ENCODE results near the gene SF3A1.

The SF3A1 gene

DNA sequence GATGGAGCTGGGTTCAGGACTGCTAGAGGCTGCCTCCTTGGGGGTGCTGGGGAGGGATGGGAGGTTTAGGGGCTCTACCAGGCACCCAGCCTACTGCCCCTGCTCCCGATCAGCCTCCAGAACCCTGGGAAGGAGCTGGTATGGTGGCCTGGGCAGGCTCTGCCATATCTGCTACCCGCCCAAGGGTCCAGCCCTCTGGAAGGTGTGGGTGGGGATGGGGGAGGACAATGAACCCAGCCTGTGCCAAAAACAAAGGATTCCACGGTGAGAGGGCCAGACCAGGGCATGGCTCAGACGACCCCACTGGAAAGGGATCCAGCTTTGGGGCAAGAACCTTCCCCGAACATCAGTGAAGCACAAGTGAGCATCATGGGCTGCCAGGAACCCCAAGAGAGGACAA lies 70.4 kb downstream of the SF3A1 start:
- Histone ChIP-seq H3F3A (ENCODE audit: insufficient read depth, low read length) (peaks cover 20% of the 10 kb centered on the region), H3K79me2 (ENCODE audit: low read length) (no peaks in the 10 kb centered on the region), H3K9ac (ENCODE audit: low read length) (no peak overlapping the region), H3K9me3 (replicated peaks; ENCODE audit: insufficient read depth, low read length) (no peaks in the 10 kb centered on the region), H3K4me1 (ENCODE audit: low read length) (peaks cover 17% of the 10 kb centered on the region; the same call in 1 of the 2 replicates), H4K20me1 (ENCODE audit: insufficient read depth, low read length) (no peaks in the 10 kb centered on the region), H3K4me3 (ENCODE audit: low read length) (no peak overlapping the region), H3K27ac (ENCODE audit: low read length) (no peak overlapping the region), H3K27me3 (replicated peaks; ENCODE audit: insufficient read depth, low read length) (no peaks in the 10 kb centered on the region), H3K36me3 (replicated peaks; ENCODE audit: insufficient read depth, low read length) (no peaks in the 10 kb centered on the region), H3K9me2 (replicated peaks; ENCODE audit: insufficient read depth, low read length) (no peaks in the 10 kb centered on the region), H3K4me2 (ENCODE audit: low read depth, low read length) (no peak overlapping the region), H2AFZ (ENCODE audit: low read length) (no peak overlapping the region)
- no peak for DNase-seq
- TF ChIP-seq CTCF (IDR thresholded peaks at IDR 0.05; ENCODE audit: low read length) (no peak), EZH2phosphoT487 (IDR thresholded peaks at IDR 0.05; ENCODE audit: low read length) (no peak)

DNA sequence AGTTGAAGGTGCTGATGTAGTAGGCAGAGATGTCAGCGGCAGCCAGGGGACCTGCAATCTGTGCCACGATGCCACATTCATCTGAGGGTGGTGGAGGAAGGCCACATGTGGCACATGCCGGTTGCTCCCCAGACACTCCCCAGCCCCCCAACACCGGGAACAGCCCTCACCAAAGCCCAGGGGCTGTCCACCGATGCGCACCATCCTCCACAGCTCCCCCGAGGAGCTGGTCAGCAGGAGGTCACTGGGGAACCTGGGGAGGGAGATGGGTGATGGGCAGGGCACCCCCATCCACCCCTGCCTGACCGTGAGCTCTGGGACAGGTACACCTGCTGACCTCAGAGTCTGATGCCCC lies 70.9 kb downstream of the SF3A1 start:
- Histone ChIP-seq H2AFZ (ENCODE audit: low read length) (no peak overlapping the region), H3K27ac (ENCODE audit: low read length) (no peak overlapping the region), H3K9ac (ENCODE audit: low read length) (no peak overlapping the region), H3K4me1 (ENCODE audit: low read length) (peaks cover 17% of the 10 kb centered on the region; the same call in 1 of the 2 replicates), H3K9me3 (replicated peaks; ENCODE audit: insufficient read depth, low read length) (no peaks in the 10 kb centered on the region), H3K4me3 (ENCODE audit: low read length) (no peak overlapping the region), H3K27me3 (replicated peaks; ENCODE audit: insufficient read depth, low read length) (no peaks in the 10 kb centered on the region), H4K20me1 (ENCODE audit: insufficient read depth, low read length) (no peaks in the 10 kb centered on the region), H3K79me2 (ENCODE audit: low read length) (no peaks in the 10 kb centered on the region), H3K9me2 (replicated peaks; ENCODE audit: insufficient read depth, low read length) (no peaks in the 10 kb centered on the region), H3K36me3 (replicated peaks; ENCODE audit: insufficient read depth, low read length) (no peaks in the 10 kb centered on the region), H3F3A (ENCODE audit: insufficient read depth, low read length) (peaks cover 20% of the 10 kb centered on the region), H3K4me2 (ENCODE audit: low read depth, low read length) (no peak overlapping the region)
- TF ChIP-seq CTCF (IDR thresholded peaks at IDR 0.05; ENCODE audit: low read length) = no peak
- TF ChIP-seq EZH2phosphoT487 (IDR thresholded peaks at IDR 0.05; ENCODE audit: low read length) = no peak
- no peak for TF ChIP-seq EZH2 (optimal IDR thresholded peaks at IDR 0.05; ENCODE audit: low read depth, low read length)
- no peak for DNase-seq

DNA sequence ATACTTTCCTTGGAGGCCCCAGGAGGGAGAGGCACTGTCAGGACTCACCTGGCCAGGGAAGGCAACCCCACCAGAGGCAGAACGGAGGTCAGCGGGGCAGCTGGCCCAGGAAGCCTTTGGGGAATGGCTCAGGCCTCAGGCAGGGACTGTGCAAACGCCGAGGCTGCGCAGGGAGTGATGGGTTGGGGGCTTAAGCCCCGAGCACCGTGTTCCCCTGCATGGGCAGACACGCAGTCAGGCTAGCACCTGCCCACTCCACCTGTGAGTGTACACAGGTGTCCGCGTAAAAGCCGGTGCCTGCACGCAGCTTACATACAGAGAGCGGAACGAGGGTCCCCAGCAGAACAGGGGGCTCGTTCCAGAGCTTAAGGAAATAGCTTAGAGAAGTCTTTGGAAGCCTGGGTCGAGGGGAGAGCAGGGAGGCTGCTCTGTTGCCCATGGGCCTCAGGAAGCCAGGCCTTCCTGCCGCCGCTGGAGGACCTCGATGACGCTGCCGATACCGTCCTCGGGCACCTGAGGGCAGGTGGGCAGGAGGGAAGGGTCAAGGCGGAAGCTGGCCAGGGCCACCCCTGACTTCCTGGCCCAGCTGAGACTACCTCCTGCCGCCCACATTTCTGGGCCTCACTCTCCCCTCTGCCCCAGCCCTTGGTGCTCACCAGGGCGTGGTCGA lies 71.4 kb downstream of the SF3A1 start:
- Histone ChIP-seq H3K9me3 (replicated peaks; ENCODE audit: insufficient read depth, low read length) (no peaks in the 10 kb centered on the region), H3K27me3 (replicated peaks; ENCODE audit: insufficient read depth, low read length) (no peaks in the 10 kb centered on the region), H3K27ac (ENCODE audit: low read length) (no peak overlapping the region), H4K20me1 (ENCODE audit: insufficient read depth, low read length) (no peaks in the 10 kb centered on the region), H3K4me1 (ENCODE audit: low read length) (peaks cover 13% of the 10 kb centered on the region; the same call in 1 of the 2 replicates), H3F3A (ENCODE audit: insufficient read depth, low read length) (peaks cover 15% of the 10 kb centered on the region), H3K4me2 (ENCODE audit: low read depth, low read length) (no peak overlapping the region), H3K36me3 (replicated peaks; ENCODE audit: insufficient read depth, low read length) (no peaks in the 10 kb centered on the region), H3K9ac (ENCODE audit: low read length) (no peak overlapping the region), H2AFZ (ENCODE audit: low read length) (no peak overlapping the region), H3K9me2 (replicated peaks; ENCODE audit: insufficient read depth, low read length) (no peaks in the 10 kb centered on the region), H3K4me3 (ENCODE audit: low read length) (no peak overlapping the region), H3K79me2 (ENCODE audit: low read length) (no peaks in the 10 kb centered on the region)
- DNase-seq = no peak
- no peak for TF ChIP-seq EZH2 (optimal IDR thresholded peaks at IDR 0.05; ENCODE audit: low read depth, low read length)
- TF ChIP-seq EZH2phosphoT487 (IDR thresholded peaks at IDR 0.05; ENCODE audit: low read length) = no peak
- TF ChIP-seq CTCF (IDR thresholded peaks at IDR 0.05; ENCODE audit: low read length) = no peak
